D721Med (cell line): ENCODE results near the gene MLX.
"Not testable (repeated sequence)": the region's sequence is repeated elsewhere in the genome, so short reads cannot be mapped to it uniquely, and the experiment has no call there.

Experiments
- DNase-seq: peaks from one replicate; pipeline ENCODE4 v3.0.0; 2011; ENCODE audit warnings: low spot score; ENCODE audit not compliant: insufficient read length
- FAIRE-seq: peaks from 2 replicates; lab custom pipeline; 2011; peaks lifted over from hg19 to GRCh38; lab: Jason Lieb, UNC
- CTCF ChIP-seq: IDR thresholded peaks from 2 replicates; pipeline ENCODE4 v1.5.1; 2012; ENCODE audit warnings: mild to moderate bottlenecking, control low read depth; ENCODE audit not compliant: insufficient read depth; ENCODE audit errors: missing control alignments

Gene MLX

GRCh38 chr17:42554250-42555121 is 12.4 kb upstream of the MLX start:
- TF ChIP-seq CTCF = no peak
- DNase-seq (peak; percentile 90), FAIRE-seq (no peak)

GRCh38 chr17:42555122-42555622 is 11.7 kb upstream of the MLX start:
- TF ChIP-seq CTCF = no peak
- no peak for DNase-seq
- no peak for FAIRE-seq

- not testable (repeated sequence) for DNase-seq, FAIRE-seq
Observed at GRCh38 chr17:42555961-42556617, 10.8 kb upstream of the MLX start.

- no peak for FAIRE-seq
- no peak for TF ChIP-seq CTCF
- no peak for DNase-seq
Observed at GRCh38 chr17:42559075-42559474, 7.8 kb upstream of the MLX start.

- no peak for DNase-seq
- FAIRE-seq = no peak
- TF ChIP-seq CTCF = no peak
Observed at GRCh38 chr17:42560246-42560645, 6.7 kb upstream of the MLX start.

GRCh38 chr17:42561897-42562387 is 5.0 kb upstream of the MLX start, which contains the start of gene COASY:
Gene COASY, plus strand, starts transcription at chr17:42562148. Its CDS starts 475 bp downstream, at chr17:42562623.
- DNase-seq (peak; percentile 100), FAIRE-seq (no peak)
- TF ChIP-seq CTCF = no peak

- no peak for FAIRE-seq
- no peak for DNase-seq
- TF ChIP-seq CTCF = no peak
Observed at GRCh38 chr17:42562388-42563142, 4.3 kb upstream of the MLX start.
